ENCODE results near the gene VPS13D. TPM values are rescaled to one million over a fixed set of nuclear protein-coding genes. Genes with fewer than 3 reads are reported as not detected.

Gene VPS13D
- total RNA-seq, 2 donors from 2014 or later, result 48.1 to 65.2 TPM

DNA sequence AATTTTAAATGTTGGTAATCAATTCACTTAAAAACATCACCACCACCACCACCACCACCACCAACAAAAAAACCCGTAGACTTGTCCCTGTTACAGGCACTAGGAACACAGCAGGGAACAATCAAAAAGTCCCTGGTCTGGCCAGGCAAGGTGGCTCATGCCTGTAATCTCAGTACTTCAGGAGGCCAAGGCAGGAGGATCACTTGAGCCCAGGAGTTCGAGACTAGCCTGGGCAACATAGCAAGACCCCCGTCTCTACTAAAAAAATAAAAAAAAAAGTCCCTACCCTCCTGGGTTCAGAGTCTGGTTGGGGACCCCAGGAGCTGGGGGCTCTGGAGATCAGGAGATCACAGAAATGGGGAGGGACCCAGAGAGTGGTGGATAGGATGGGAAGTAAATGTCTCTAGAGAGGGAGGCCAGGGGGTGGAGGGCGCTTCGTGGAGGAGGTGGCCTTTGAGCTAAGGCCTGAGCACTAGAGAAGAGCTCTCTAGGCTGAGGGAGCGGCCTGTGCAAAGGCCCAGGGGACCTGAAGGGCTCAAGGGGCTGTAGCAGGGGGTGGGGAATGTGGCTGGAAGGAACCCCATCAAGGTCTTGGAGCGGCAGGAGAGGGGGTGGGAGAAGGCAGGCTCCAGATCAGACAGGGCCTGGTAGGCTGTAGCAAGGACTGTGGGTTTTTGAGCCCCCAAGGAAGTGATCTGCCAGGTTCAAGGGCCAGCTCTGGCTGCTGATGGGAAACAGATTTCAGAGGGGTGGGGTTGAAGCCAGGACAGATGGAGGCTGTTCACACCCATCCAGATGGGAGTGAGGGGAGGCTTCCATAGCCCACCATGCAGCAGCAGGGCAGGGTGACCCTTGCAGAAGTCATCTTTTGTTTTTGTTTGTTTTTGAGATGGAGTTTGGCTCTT, 24.8 kb upstream of the VPS13D start:
- Histone ChIP-seq H3K9me3 (no peaks in the 10 kb centered on the region), H3K4me3 (no peak overlapping the region), H3K27me3 (no peaks in the 10 kb centered on the region), H3K27ac (no peak overlapping the region), H3K4me1 (peaks cover 0 to 8% of the 10 kb centered on the region in 2 donors), H3K36me3 (peaks cover 19% of the 10 kb centered on the region)
- DNase-seq (ENCODE audit: low spot score), result no peak
- TF ChIP-seq, protein P1, sequence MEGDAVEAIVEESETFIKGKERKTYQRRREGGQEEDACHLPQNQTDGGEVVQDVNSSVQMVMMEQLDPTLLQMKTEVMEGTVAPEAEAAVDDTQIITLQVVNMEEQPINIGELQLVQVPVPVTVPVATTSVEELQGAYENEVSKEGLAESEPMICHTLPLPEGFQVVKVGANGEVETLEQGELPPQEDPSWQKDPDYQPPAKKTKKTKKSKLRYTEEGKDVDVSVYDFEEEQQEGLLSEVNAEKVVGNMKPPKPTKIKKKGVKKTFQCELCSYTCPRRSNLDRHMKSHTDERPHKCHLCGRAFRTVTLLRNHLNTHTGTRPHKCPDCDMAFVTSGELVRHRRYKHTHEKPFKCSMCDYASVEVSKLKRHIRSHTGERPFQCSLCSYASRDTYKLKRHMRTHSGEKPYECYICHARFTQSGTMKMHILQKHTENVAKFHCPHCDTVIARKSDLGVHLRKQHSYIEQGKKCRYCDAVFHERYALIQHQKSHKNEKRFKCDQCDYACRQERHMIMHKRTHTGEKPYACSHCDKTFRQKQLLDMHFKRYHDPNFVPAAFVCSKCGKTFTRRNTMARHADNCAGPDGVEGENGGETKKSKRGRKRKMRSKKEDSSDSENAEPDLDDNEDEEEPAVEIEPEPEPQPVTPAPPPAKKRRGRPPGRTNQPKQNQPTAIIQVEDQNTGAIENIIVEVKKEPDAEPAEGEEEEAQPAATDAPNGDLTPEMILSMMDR (IDR thresholded peaks at IDR 0.05), result no peak

DNA sequence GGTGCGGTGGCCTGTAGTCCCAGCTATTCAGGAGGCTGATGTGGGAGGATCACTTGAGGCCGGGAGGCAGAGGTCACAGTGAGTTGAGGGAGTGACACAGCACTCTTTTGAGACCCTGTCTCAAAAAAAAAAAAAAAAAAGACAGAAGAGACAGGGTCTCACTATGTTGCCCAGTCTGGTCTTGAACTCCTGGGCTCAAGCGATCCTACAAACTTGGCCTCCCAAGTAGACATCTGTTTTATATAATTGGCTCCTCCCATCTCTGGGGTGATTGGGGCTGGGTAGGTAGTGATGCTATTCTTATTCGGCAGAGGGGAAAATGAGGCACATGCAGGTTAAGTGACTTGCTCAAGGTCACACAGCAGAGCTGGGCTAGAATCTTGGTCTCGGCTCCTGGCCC, 23.6 kb upstream of the VPS13D start:
- DNase-seq (ENCODE audit: low spot score), result no peak
- no peaks in the 10 kb centered on the region for H3K27me3 ChIP-seq
- TF ChIP-seq, protein P1 (IDR thresholded peaks at IDR 0.05), result no peak
- H3K36me3 ChIP-seq, result peaks cover 19% of the 10 kb centered on the region
- H3K9me3 ChIP-seq, result no peaks in the 10 kb centered on the region
- H3K27ac ChIP-seq, result no peak overlapping the region
- H3K4me3 ChIP-seq, result no peak overlapping the region
- H3K4me1 ChIP-seq, result peaks cover 0 to 8% of the 10 kb centered on the region in 2 donors

DNA sequence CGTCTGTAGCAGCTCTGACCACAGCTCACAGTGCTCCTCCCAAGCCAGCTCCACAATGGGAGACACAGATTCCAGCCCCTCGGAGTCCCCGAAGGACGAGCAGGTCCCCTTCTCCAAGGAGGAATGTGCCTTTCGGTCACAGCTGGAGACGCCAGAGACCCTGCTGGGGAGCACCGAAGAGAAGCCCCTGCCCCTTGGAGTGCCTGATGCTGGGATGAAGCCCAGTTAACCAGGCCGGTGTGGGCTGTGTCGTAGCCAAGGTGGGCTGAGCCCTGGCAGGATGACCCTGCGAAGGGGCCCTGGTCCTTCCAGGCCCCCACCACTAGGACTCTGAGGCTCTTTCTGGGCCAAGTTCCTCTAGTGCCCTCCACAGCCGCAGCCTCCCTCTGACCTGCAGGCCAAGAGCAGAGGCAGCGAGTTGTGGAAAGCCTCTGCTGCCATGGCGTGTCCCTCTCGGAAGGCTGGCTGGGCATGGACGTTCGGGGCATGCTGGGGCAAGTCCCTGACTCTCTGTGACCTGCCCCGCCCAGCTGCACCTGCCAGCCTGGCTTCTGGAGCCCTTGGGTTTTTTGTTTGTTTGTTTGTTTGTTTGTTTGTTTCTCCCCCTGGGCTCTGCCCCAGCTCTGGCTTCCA, 22.9 kb upstream of the VPS13D start:
- no peak for DNase-seq (ENCODE audit: low spot score)

GRCh38 chr1:12208271-12208670, 21.6 kb upstream of the VPS13D start:
- no peaks in the 10 kb centered on the region for H3K9me3 ChIP-seq
- H3K36me3 ChIP-seq, result peaks cover 3% of the 10 kb centered on the region
- no peak overlapping the region for H3K4me3 ChIP-seq
- no peak for DNase-seq (ENCODE audit: low spot score)
- H3K4me1 ChIP-seq, result peaks cover 0 to 8% of the 10 kb centered on the region in 2 donors
- TF ChIP-seq, protein P1 (IDR thresholded peaks at IDR 0.05), result no peak
- no peaks in the 10 kb centered on the region for H3K27me3 ChIP-seq
- no peak overlapping the region for H3K27ac ChIP-seq

More for the DNA sequence above, 22.9 kb upstream of the VPS13D start:
- no peak overlapping the region for H3K4me3 ChIP-seq
- no peaks in the 10 kb centered on the region for H3K9me3 ChIP-seq
- no peak overlapping the region for H3K27ac ChIP-seq
- H3K36me3 ChIP-seq, result peaks cover 17% of the 10 kb centered on the region
- TF ChIP-seq, protein P1 (IDR thresholded peaks at IDR 0.05), result no peak
- H3K4me1 ChIP-seq, result peaks cover 0 to 8% of the 10 kb centered on the region in 2 donors
- H3K27me3 ChIP-seq, result no peaks in the 10 kb centered on the region

DNA sequence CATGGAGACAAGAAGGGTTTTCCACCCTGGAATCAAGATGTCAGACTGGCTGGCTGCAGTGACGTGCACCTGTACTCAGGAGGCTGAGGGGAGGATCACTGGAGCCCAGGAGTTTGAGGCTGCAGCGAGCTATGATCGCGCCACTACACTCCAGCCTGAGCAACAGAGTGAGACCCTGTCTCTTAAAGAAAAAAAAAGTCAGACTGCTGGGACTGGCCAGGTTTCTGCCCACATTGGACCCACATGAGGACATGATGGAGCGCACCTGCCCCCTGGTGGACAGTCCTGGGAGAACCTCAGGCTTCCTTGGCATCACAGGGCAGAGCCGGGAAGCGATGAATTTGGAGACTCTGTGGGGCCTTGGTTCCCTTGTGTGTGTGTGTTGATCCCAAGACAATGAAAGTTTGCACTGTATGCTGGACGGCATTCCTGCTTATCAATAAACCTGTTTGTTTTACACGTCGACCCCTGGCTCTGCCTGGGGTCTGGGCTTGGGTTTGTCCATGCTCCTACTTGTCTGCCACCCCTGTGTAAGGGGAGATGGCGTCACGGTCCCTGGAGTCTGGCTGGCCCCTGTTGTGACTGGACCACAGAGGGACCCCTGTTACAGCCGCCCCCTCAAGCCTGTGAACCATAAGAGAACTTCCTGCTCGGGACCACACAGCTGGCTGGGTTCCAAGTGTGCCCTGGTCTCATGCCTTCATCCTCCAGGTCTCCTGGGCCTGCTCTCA, 20.9 kb upstream of the VPS13D start:
- no peaks in the 10 kb centered on the region for H3K9me3 ChIP-seq
- no peaks in the 10 kb centered on the region for H3K27me3 ChIP-seq
- TF ChIP-seq, protein P1 (IDR thresholded peaks at IDR 0.05), result peak; percentile 90 to 94
- DNase-seq (ENCODE audit: low spot score), result peak; percentile 93
- peaks cover 0 to 8% of the 10 kb centered on the region in 2 donors for H3K4me1 ChIP-seq
- no peaks in the 10 kb centered on the region for H3K36me3 ChIP-seq
- H3K4me3 ChIP-seq, result no peak overlapping the region
- no peak overlapping the region for H3K27ac ChIP-seq

Measured in right atrium auricular region (tissue), 2 donors.